Activated T-cell treated with anti-CD3 and anti-CD28 coated beads, Interleukin-2, amount 50 U/mL, for 48 hours (primary cell): Measurements from ENCODE around the gene PDE1C.
A peak's percentile ranks its signal among the peaks of the same experiment; 100 is the strongest.

Experiments used
- DNase-seq, 2 experiments: peaks; one replicate each; pipeline ENCODE4 v3.0.0-alpha.2; 2020

Gene PDE1C

DNA sequence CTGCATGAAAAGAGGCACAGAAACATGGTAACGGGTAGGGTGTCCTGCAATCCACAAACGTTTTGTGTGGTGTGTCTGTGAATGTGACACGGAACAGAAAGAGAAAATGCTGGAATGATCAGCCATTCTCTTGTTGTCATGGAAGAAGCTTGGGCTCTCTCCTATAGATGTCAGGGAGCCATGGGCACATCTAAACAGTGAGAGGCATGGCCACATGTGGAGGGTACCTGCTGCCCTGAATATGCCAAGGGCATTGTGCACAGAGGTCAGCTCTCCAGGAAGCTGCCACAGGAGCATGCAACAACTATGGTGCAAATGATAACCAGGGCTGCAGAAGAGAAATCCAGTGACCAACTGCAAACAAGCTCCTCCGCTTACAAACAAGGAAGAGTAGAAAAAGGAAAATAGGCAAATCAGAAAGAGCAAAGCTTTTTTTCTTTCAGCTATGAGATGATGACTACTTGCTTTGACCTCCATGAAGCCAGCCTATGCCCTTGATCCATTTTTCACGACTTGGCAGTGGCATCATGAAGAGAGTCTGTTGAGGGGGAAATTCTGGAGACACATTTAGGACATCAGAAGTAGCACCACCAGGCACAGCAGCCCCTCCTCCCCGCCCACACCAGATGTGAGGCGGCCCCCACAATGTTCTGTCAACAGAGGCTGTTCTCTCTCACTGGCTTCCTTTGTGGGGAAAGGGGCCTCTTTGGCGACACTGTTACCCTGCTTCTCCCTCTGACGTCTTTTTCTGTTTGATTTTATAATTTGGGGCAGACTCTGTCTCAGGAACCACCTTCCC is 4.8 kb upstream of the PDE1C start:
- no peak for DNase-seq

DNA sequence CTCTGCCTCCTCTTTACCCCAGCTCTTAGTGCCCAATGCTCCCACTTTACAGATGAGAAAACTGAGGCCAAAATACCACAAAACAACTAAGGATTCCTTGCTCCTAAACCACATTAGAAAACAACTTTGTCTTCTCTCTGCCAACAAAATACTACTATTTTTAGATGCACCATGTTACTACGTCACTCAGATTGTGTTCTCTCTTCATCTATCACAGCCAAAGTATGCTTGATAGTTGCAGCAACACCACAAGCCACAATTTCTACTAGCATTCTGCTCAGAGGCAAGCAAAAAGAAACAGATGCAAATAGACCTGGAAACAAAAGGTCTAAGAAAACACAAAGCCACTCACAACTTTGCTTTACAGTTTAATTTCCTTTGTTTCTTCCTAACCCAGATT is 3.3 kb upstream of the PDE1C start:
- no peak for DNase-seq

DNA sequence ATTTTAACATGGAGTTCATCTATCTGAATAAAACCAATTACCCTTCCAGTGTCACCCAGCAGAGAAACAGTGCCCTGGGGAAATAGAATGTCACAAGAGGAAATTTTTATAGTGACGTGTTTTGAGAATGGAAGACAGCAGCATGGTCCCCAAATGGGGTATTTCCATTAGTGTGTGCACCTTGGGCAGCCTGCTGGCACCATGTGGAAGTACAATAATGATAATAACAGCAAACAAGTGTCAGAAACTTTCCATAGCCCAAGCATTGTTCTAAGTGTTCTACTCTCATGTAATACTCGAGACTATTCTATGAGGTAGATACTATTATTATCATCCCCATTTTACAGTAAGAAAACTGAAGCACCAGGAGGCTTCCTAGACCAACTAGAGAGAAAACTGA is 2.2 kb upstream of the PDE1C start:
- DNase-seq = no peak

DNA sequence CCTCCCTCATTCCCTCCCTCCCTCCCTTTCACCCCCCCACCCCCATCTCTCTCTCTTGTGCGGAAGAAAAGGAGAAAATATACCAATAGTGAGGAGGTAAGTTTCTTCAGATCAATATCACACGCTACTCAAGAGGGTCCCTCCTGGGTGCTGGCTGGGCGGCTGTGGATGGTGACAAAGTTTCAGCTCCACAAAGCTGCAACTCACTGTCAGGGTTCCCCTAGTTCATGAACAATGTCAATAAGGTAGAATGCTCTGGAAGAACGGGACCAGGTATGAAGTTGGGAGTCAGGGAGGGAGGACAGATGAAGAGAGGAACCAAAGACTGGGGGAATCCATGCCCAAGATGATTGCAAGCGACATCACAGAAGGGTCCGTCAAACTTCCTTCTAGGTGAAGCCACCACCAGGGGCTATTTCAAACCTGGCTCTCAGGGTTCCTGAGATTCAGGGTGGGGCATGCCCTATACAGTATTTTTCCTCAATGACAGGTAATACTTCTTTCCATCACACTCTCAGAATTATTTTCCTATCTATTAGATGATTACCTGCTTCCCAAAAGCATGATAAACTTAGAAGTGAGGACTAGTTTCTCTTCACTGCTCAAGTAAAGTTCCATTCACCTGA is 1.4 kb upstream of the PDE1C start:
- no peak for DNase-seq

- DNase-seq = no peak
Measured at GRCh38 chr7:32070051-32070405, 179 bp downstream of the PDE1C start.

DNA sequence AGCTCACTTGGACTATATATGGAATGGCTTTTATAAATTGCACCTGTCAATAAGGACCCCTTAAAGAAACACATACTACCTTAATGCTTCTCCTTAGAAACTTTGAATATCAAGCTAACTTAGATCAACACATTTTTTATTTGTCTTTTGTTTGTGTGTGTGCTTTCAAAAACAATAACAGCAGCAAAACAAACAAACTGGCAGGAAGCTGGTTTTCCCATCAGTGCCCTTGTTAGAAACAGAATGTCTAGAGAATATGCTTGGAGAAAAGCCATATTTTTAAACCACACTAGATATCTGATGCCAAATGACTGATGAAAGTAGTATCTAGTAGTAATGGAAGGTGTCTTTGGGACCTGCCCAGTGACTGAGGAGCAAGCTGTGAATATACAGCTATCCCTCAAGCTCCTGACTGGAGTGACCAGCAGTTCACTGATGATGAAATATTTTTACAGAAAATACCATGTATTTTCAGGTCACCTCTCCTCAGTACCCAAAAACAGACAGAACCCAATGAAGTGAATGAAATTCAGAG is 1.0 kb downstream of the PDE1C start:
- no peak for DNase-seq

- no peak for DNase-seq
Measured at GRCh38 chr7:32068411-32069101, 1.7 kb downstream of the PDE1C start.

GRCh38 chr7:32066441-32066840 is 3.8 kb downstream of the PDE1C start:
- no peak for DNase-seq

GRCh38 chr7:32063614-32064013 is 6.6 kb downstream of the PDE1C start:
- DNase-seq = no peak

DNA sequence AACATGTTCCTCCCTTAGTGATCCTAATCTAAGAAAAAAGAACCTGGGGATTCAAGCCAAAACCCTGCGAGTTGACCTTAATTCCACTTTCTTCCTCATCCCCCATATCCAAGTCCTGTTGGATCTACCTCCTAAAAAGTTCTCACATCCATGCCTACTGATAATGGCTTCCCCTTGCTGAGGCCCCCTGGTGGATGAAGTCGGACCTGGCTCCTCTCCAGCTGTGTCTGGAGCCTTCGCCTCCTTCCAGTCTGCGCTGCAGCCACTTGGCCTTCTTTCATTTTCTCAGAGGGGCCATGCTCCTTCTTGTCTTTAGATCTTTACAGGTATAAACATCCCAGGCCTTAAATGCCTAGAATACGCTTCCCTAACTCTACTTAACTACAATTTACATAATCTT is 8.1 kb downstream of the PDE1C start:
- DNase-seq = peak in 1 of 2 experiments; percentile 35

DNA sequence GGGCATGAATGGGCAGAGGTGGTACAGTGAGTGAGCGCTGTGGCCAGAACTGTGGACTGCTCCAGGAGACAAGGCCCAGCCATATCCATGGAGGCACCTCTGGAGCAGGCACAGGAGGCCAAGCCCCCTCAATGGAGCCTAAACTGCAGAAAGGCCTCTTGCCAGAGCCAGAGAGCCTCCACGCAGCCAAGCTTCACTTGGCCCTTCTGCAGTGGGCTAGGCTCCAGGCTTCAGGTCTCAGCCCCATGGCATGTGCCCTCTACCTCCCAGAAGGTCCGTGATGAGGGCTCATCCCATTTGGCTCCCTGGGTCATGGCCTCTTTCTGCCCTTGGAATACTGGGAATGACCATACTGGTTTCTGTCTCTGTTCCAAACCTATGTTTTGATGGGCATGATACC is 8.9 kb downstream of the PDE1C start:
- DNase-seq = no peak

GRCh38 chr7:32059289-32060011 is 10.8 kb downstream of the PDE1C start:
- DNase-seq = no peak

GRCh38 chr7:32058002-32058401 is 12.2 kb downstream of the PDE1C start:
- DNase-seq = no peak

- no peak for DNase-seq
Measured at GRCh38 chr7:32056767-32057166, 13.4 kb downstream of the PDE1C start.

- DNase-seq = no peak
Measured at GRCh38 chr7:32053204-32053603, 17.0 kb downstream of the PDE1C start.

- DNase-seq = no peak
Measured at GRCh38 chr7:32051128-32051527, 19.1 kb downstream of the PDE1C start.

- DNase-seq = no peak
Measured at GRCh38 chr7:32049599-32049998, 20.6 kb downstream of the PDE1C start.

DNA sequence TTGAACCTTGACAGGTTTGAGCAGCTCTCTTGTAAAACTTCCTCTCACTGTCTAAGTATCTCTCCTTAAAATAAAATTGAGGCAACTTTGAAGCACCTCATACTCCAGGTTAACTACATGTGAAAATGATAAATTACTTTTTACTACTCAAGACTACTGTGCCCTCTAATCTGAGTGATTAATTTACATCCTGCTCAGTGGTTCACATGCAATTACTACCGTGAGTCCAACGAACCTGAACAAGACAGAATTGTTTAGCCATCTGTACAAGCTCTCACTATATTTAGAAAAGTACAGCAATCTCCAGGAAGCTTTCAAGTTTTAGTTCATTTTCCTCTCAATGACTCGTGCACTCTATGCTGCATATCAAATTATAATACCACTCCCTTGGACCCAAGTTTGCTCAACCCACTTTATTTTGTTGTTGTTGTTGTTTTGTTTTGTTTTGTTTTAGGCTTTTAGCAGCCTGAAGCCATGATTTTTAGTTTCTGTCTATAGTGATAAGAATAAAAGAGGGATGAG is 21.2 kb downstream of the PDE1C start:
- no peak for DNase-seq

DNA sequence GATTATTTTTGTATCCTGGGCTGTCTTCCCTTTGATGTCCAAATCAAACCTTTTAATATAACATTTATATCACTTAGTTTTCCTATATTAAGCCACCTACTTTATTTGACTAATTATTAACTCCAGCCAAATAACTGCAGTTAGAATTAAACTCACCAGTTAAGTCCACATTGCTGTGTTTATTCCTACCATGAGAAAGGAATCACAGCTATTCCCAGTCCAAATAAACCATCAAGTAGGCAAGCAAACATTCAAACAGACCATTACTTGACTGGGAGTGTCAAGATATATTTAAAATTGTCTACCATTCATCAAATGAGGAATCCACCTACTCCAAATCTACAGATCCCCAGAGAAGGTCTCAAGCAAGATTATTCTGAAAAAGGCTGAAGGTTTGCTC is 22.4 kb downstream of the PDE1C start:
- no peak for DNase-seq

GRCh38 chr7:32047075-32047474 is 23.1 kb downstream of the PDE1C start:
- DNase-seq = no peak

GRCh38 chr7:32045228-32045627 is 25.0 kb downstream of the PDE1C start:
- DNase-seq = no peak

DNA sequence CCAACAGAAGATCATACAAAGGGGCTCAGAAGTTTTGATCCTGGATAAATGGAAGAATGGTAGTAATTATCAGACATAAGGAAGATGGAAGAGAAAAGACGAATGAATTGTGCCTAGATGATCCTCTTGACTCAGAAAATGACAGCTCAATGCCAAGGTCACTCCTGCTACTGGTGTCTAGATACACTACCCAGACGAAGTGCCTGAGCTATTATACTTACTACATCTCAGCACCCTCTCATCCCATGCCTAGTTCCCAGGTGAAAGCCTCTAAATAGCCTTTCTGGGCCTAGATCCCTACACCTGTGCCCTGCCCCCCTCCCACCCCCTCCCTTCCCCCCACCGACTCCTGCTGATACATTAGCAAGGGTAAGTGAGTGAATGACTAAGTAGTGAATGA is 25.5 kb downstream of the PDE1C start:
- no peak for DNase-seq

DNA sequence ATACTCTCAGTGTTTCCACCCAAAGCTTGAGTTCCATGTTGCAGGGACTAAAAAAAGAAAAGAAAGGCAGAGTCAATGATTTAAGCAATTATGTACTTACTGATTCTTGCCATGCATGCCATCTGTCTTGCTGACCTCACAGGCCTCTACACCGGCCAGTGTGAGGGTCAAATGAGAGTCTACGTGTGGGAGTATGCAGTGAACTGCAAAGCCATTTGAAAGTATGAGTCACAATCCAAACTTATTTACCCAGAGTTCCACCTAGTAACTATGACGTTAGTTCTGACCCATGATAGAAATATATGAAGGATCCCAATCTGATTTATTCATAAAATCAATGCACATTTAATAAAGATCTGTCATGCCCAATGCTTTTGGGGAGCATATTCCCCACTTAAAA is 26.5 kb downstream of the PDE1C start:
- no peak for DNase-seq
